ENCODE results near the gene WEE1.

Gene WEE1

GRCh38 chr11:9625162-9625561 is 51.7 kb downstream of the WEE1 start:
- DNase-seq, result no peak

GRCh38 chr11:9625728-9626127 is 52.3 kb downstream of the WEE1 start:
- no peak for DNase-seq

GRCh38 chr11:9626496-9627394 is 53.3 kb downstream of the WEE1 start:
- DNase-seq, result no peak

- DNase-seq, result no peak
Observed at GRCh38 chr11:9629064-9629463, 55.6 kb downstream of the WEE1 start.

- no peak for DNase-seq
Observed at GRCh38 chr11:9633679-9634078, 60.2 kb downstream of the WEE1 start.

- DNase-seq, result no peak
Observed at GRCh38 chr11:9636691-9637090, 63.2 kb downstream of the WEE1 start.

- no peak for DNase-seq
Observed at GRCh38 chr11:9639099-9639498, 65.6 kb downstream of the WEE1 start.
